Parathyroid adenoma (tissue), 2 donors: ENCODE measurements around the gene CORO2A.

Source experiments
- H2AFZ ChIP-seq: fragments of 300-600 bp; sonication (generic); one replicate; pipeline ENCODE4 v1.7.0; 2017; ENCODE audit warnings: antibody characterized with exemption, mild to moderate bottlenecking
- H3K27ac ChIP-seq: fragments of 300-600 bp; sonication (generic); one replicate; pipeline ENCODE4 v1.7.0; 2017
- H3K27me3 ChIP-seq: fragments of 300-600 bp; sonication (generic); one replicate; pipeline ENCODE4 v1.7.0; 2017; ENCODE audit warnings: low read length; ENCODE audit not compliant: control insufficient read depth, insufficient read depth
- H3K36me3 ChIP-seq: fragments of 300-600 bp; sonication (generic); one replicate; pipeline ENCODE4 v1.7.0; 2017; ENCODE audit warnings: low read length; ENCODE audit not compliant: control insufficient read depth, insufficient read depth
- H3K4me1 ChIP-seq: fragments of 300-600 bp; sonication (generic); one replicate; pipeline ENCODE4 v1.7.0; 2017; ENCODE audit warnings: control low read depth
- H3K4me2 ChIP-seq: fragments of 300-600 bp; sonication (generic); one replicate; pipeline ENCODE4 v1.7.0; 2017; ENCODE audit warnings: low read length
- H3K4me3 ChIP-seq: fragments of 300-600 bp; sonication (generic); one replicate; pipeline ENCODE4 v1.7.0; 2017; ENCODE audit warnings: low read depth, low read length
- H3K79me2 ChIP-seq: fragments of 300-600 bp; sonication (generic); one replicate; pipeline ENCODE4 v1.7.0; 2017; ENCODE audit warnings: control low read depth
- H3K9ac ChIP-seq: fragments of 300-600 bp; sonication (generic); one replicate; pipeline ENCODE4 v1.7.0; 2017; ENCODE audit warnings: mild to moderate bottlenecking
- H3K9me3 ChIP-seq: fragments of 300-600 bp; sonication (generic); one replicate; pipeline ENCODE4 v1.7.0; 2017; ENCODE audit warnings: low read length; ENCODE audit not compliant: control insufficient read depth
- CTCF ChIP-seq: fragments of 300-600 bp; sonication (generic); IDR thresholded peaks from one replicate; pipeline ENCODE4 v1.7.0; 2017; ENCODE audit warnings: antibody characterized with exemption, mild to moderate bottlenecking
- donor health status: primary hyperparathyroidism.

The CORO2A gene

GRCh38 chr9:98235126-98235525 is 42.7 kb upstream of the CORO2A start:
- no peak overlapping the region for H3K27ac ChIP-seq
- no peak overlapping the region for H2AFZ ChIP-seq
- H3K36me3 ChIP-seq, result no peaks in the 10 kb centered on the region
- no peak for TF ChIP-seq CTCF
- no peaks in the 10 kb centered on the region for H3K9me3 ChIP-seq
- H3K79me2 ChIP-seq, result no peaks in the 10 kb centered on the region
- H3K27me3 ChIP-seq, result no peaks in the 10 kb centered on the region
- no peaks in the 10 kb centered on the region for H3K4me1 ChIP-seq
- no peak overlapping the region for H3K4me2 ChIP-seq
- no peak overlapping the region for H3K4me3 ChIP-seq
- H3K9ac ChIP-seq, result no peak overlapping the region

GRCh38 chr9:98234245-98234825 is 41.9 kb upstream of the CORO2A start:
- Histone ChIP-seq H3K27ac (no peak overlapping the region), H2AFZ (no peak overlapping the region), H3K9me3 (no peaks in the 10 kb centered on the region), H3K9ac (no peak overlapping the region), H3K27me3 (no peaks in the 10 kb centered on the region), H3K4me1 (no peaks in the 10 kb centered on the region), H3K79me2 (no peaks in the 10 kb centered on the region), H3K4me2 (no peak overlapping the region), H3K4me3 (no peak overlapping the region), H3K36me3 (no peaks in the 10 kb centered on the region)
- no peak for TF ChIP-seq CTCF

- no peak overlapping the region for H3K9ac ChIP-seq
- no peaks in the 10 kb centered on the region for H3K79me2 ChIP-seq
- H3K9me3 ChIP-seq, result no peaks in the 10 kb centered on the region
- no peaks in the 10 kb centered on the region for H3K36me3 ChIP-seq
- no peak overlapping the region for H3K4me2 ChIP-seq
- no peak for TF ChIP-seq CTCF
- H3K27me3 ChIP-seq, result no peaks in the 10 kb centered on the region
- H3K4me1 ChIP-seq, result no peaks in the 10 kb centered on the region
- no peak overlapping the region for H3K27ac ChIP-seq
- no peak overlapping the region for H3K4me3 ChIP-seq
- H2AFZ ChIP-seq, result no peak overlapping the region
Measured at GRCh38 chr9:98232926-98233325, 40.5 kb upstream of the CORO2A start.

- Histone ChIP-seq H3K27me3 (no peaks in the 10 kb centered on the region), H3K4me2 (no peak overlapping the region), H2AFZ (no peak overlapping the region), H3K4me3 (no peak overlapping the region), H3K4me1 (no peaks in the 10 kb centered on the region), H3K9ac (no peak overlapping the region), H3K36me3 (no peaks in the 10 kb centered on the region), H3K27ac (no peak overlapping the region), H3K79me2 (no peaks in the 10 kb centered on the region), H3K9me3 (no peaks in the 10 kb centered on the region)
- TF ChIP-seq CTCF, result no peak
Measured at GRCh38 chr9:98231770-98232478, 39.5 kb upstream of the CORO2A start.

GRCh38 chr9:98230789-98231188 is 38.4 kb upstream of the CORO2A start:
- Histone ChIP-seq H2AFZ (no peak overlapping the region), H3K9ac (no peak overlapping the region), H3K36me3 (no peaks in the 10 kb centered on the region), H3K27ac (no peak overlapping the region), H3K4me1 (no peaks in the 10 kb centered on the region), H3K9me3 (no peaks in the 10 kb centered on the region), H3K27me3 (no peaks in the 10 kb centered on the region), H3K4me3 (no peak overlapping the region), H3K4me2 (no peak overlapping the region), H3K79me2 (no peaks in the 10 kb centered on the region)
- TF ChIP-seq CTCF, result no peak
